ENCODE data around the gene SERTAD3. TPM values are rescaled to one million over a fixed set of nuclear protein-coding genes. Genes with fewer than 3 reads are reported as not detected.

SERTAD3 gene
- total RNA-seq, 1 experiment from 2014 or later = 30.9 TPM

GRCh38 chr19:40421993-40422747 is 22.0 kb downstream of the SERTAD3 start:
- Histone ChIP-seq H3K18ac (ENCODE audit: insufficient read length, low read depth, low read length) (no peak overlapping the region), H3K4me1 (ENCODE audit: insufficient read depth, low read length) (no peaks in the 10 kb centered on the region; the same call in 1 of the 2 replicates), H3K27ac (ENCODE audit: insufficient read length, low read depth, low read length) (no peak overlapping the region), H3K4ac (ENCODE audit: low read depth, low read length) (no peak overlapping the region), H3K14ac (ENCODE audit: insufficient read depth, low read length) (no peak overlapping the region), H3K4me2 (ENCODE audit: insufficient read depth, insufficient read length, low read length) (no peak overlapping the region), H2BK15ac (ENCODE audit: low read depth, low read length) (no peak overlapping the region), H2BK20ac (ENCODE audit: low read depth, low read length, poor library complexity, severe bottlenecking) (no peak overlapping the region), H2BK12ac (ENCODE audit: insufficient read length, low read depth, low read length) (no peak overlapping the region), H3T11ph (ENCODE audit: low read length) (no peak overlapping the region), H3K9ac (ENCODE audit: extremely low read depth, insufficient read length, low read length) (no peak overlapping the region), H4K91ac (ENCODE audit: insufficient read length, low read depth, low read length) (no peak overlapping the region), H2AK5ac (ENCODE audit: insufficient read length, low read length) (no peak overlapping the region), H3K79me2 (ENCODE audit: insufficient read depth, low read length) (no peaks in the 10 kb centered on the region), H3K56ac (ENCODE audit: insufficient read length, low read depth, low read length) (no peak overlapping the region), H3K27me3 (ENCODE audit: insufficient read depth, low read length) (no peaks in the 10 kb centered on the region), H3K9me3 (ENCODE audit: control insufficient read depth, low read depth, low read length) (no peaks in the 10 kb centered on the region), H2BK5ac (ENCODE audit: insufficient read length, low read length) (no peak overlapping the region), H2AFZ (ENCODE audit: low read length) (no peak overlapping the region), H4K20me1 (ENCODE audit: control insufficient read depth, insufficient read depth, insufficient read length) (no peaks in the 10 kb centered on the region), H3K23me2 (ENCODE audit: insufficient read length, low read depth, low read length, poor library complexity, severe bottlenecking) (peaks cover 16% of the 10 kb centered on the region), H2BK120ac (ENCODE audit: low read depth, low read length, poor library complexity, severe bottlenecking) (no peak overlapping the region), H3K79me1 (ENCODE audit: insufficient read depth, low read depth, low read length, poor library complexity, severe bottlenecking) (no peaks in the 10 kb centered on the region), H3K23ac (ENCODE audit: insufficient read length, low read depth, low read length) (no peak overlapping the region), H4K8ac (replicated peaks; ENCODE audit: insufficient read length, low read depth, low read length) (no peak overlapping the region), H4K5ac (ENCODE audit: insufficient read length, low read depth, low read length) (no peak overlapping the region)
- TF ChIP-seq, protein P1, sequence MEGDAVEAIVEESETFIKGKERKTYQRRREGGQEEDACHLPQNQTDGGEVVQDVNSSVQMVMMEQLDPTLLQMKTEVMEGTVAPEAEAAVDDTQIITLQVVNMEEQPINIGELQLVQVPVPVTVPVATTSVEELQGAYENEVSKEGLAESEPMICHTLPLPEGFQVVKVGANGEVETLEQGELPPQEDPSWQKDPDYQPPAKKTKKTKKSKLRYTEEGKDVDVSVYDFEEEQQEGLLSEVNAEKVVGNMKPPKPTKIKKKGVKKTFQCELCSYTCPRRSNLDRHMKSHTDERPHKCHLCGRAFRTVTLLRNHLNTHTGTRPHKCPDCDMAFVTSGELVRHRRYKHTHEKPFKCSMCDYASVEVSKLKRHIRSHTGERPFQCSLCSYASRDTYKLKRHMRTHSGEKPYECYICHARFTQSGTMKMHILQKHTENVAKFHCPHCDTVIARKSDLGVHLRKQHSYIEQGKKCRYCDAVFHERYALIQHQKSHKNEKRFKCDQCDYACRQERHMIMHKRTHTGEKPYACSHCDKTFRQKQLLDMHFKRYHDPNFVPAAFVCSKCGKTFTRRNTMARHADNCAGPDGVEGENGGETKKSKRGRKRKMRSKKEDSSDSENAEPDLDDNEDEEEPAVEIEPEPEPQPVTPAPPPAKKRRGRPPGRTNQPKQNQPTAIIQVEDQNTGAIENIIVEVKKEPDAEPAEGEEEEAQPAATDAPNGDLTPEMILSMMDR (conservative IDR thresholded peaks at IDR 0.05) = no peak
- peaks cover 7% of the 10 kb centered on the region for H3K27me3 Mint-ChIP-seq (ENCODE audit: low read depth)
- DNase-seq = no peak
- H3K36me3 Mint-ChIP-seq (ENCODE audit: insufficient read depth in 1 of 3, low read depth in 3 of 3) = peaks cover 0 to 5% (median 4%) of the 10 kb centered on the region in 3 experiments; a peak in 3 of 7 replicates
- peak overlapping the region; percentile 68 to 80; a peak in 3 of 5 replicates for H3K4me3 Mint-ChIP-seq
- H3K4me1 Mint-ChIP-seq = peaks cover 22 to 27% of the 10 kb centered on the region in 2 experiments
- WGBS (ENCODE audit: extremely low coverage, insufficient read length, low lambda C conversion rate) = no CpG with 5 or more reads among the region's 16 CpGs
- peak overlapping the region; percentile 5 to 96 (median 37); a peak in 3 of 7 replicates for H3K27ac Mint-ChIP-seq
- H3K9me3 Mint-ChIP-seq = peaks cover 0 to 3% of the 10 kb centered on the region in 2 experiments; a peak in 1 of 5 replicates
